ENCODE measurements around the gene IL1R2.

IL1R2 gene

GRCh38 chr2:102060047-102060446 is 68.3 kb downstream of the IL1R2 start:
- TF ChIP-seq CTCF (IDR thresholded peaks at IDR 0.05; ENCODE audit: borderline replicate concordance, insufficient read depth, low read depth, low read length): no peak
- no peak overlapping the region for H3K4me3 ChIP-seq (ENCODE audit: low read depth, low read length)

GRCh38 chr2:102060792-102061191 is 69.0 kb downstream of the IL1R2 start:
- H3K4me3 ChIP-seq (ENCODE audit: low read depth, low read length): no peak overlapping the region
- no peak for TF ChIP-seq CTCF (IDR thresholded peaks at IDR 0.05; ENCODE audit: borderline replicate concordance, insufficient read depth, low read depth, low read length)

- no peak for TF ChIP-seq CTCF (IDR thresholded peaks at IDR 0.05; ENCODE audit: borderline replicate concordance, insufficient read depth, low read depth, low read length)
- H3K4me3 ChIP-seq (ENCODE audit: low read depth, low read length): no peak overlapping the region
Observed at GRCh38 chr2:102061286-102061699, 69.5 kb downstream of the IL1R2 start.

GRCh38 chr2:102061962-102062795 is 70.4 kb downstream of the IL1R2 start:
- H3K4me3 ChIP-seq (ENCODE audit: low read depth, low read length): no peak overlapping the region
- TF ChIP-seq CTCF (IDR thresholded peaks at IDR 0.05; ENCODE audit: borderline replicate concordance, insufficient read depth, low read depth, low read length): no peak

GRCh38 chr2:102062802-102063201 is 71.0 kb downstream of the IL1R2 start:
- TF ChIP-seq CTCF (IDR thresholded peaks at IDR 0.05; ENCODE audit: borderline replicate concordance, insufficient read depth, low read depth, low read length): no peak
- H3K4me3 ChIP-seq (ENCODE audit: low read depth, low read length): no peak overlapping the region

GRCh38 chr2:102063487-102063911 is 71.7 kb downstream of the IL1R2 start:
- no peak overlapping the region for H3K4me3 ChIP-seq (ENCODE audit: low read depth, low read length)
- TF ChIP-seq CTCF (IDR thresholded peaks at IDR 0.05; ENCODE audit: borderline replicate concordance, insufficient read depth, low read depth, low read length): no peak
